PC-9 (cell line): ENCODE measurements around the gene MOB3B. TPM values are rescaled to one million over a fixed set of nuclear protein-coding genes. Genes with fewer than 3 reads are reported as not detected.

Experiments
- BruUV-seq: library from RNA; stranded (reverse); fragments of 400-500 nt; replicated peaks from 2 replicates; lab custom pipeline; 2021; lab: Mats Ljungman, UMichigan
- CTCF ChIA-PET: fragments of 300-600 bp; sonication (Branson Sonifier 250); formaldehyde crosslinking; loops from one replicate; lab custom pipeline; 2022; ENCODE audit warnings: antibody characterized with exemption; lab: Charles Lee
- POLR2A ChIA-PET: fragments of 300-600 bp; sonication (Branson Sonifier 250); formaldehyde crosslinking; loops from one replicate; lab custom pipeline; 2022; ENCODE audit warnings: antibody characterized with exemption; ENCODE audit not compliant: unreplicated experiment; lab: Charles Lee
- DNase-seq, 2 experiments: peaks; one replicate each; pipeline versions ENCODE4 v3.0.0 to v3.0.0-alpha.2; 2015 to 2022; ENCODE audit warnings: mixed read lengths in 1 of 2
- H2AFZ ChIP-seq: fragments of 200-600 bp; sonication (generic); 2 replicates; pipeline ENCODE4 v1.8.1; 2017; ENCODE audit warnings: antibody characterized with exemption
- H3F3A ChIP-seq: fragments of 200-600 bp; sonication (generic); 2 replicates; pipeline ENCODE4 v1.8.1; 2017; ENCODE audit warnings: antibody characterized with exemption, mild to moderate bottlenecking, low read depth; ENCODE audit not compliant: insufficient read depth
- H3K27ac ChIP-seq: fragments of 200-600 bp; sonication (generic); 2 replicates; pipeline ENCODE4 v1.6.1; 2016; ENCODE audit warnings: mixed run types
- H3K27me3 ChIP-seq: fragments of 200-600 bp; sonication (generic); 2 replicates; pipeline ENCODE4 v1.6.1; 2016; ENCODE audit warnings: low read depth, mixed run types; ENCODE audit not compliant: insufficient read depth
- H3K36me3 ChIP-seq: fragments of 200-600 bp; sonication (generic); 2 replicates; pipeline ENCODE4 v1.6.1; 2016; ENCODE audit warnings: low read depth, mixed run types
- H3K4me1 ChIP-seq: fragments of 200-600 bp; sonication (generic); replicated peaks from 2 replicates; pipeline ENCODE4 v1.6.1; 2016; ENCODE audit warnings: mixed run types; ENCODE audit not compliant: insufficient read depth
- H3K4me2 ChIP-seq: fragments of 200-600 bp; sonication (generic); 2 replicates; pipeline ENCODE4 v1.6.1; 2017; ENCODE audit warnings: mixed run types
- H3K4me3 ChIP-seq: fragments of 200-600 bp; sonication (generic); 2 replicates; pipeline ENCODE4 v1.6.1; 2016; ENCODE audit warnings: mixed run types
- H3K79me2 ChIP-seq: fragments of 200-600 bp; sonication (generic); 2 replicates; pipeline ENCODE4 v1.6.1; 2017; ENCODE audit warnings: low read depth, mixed run types
- H3K9me2 ChIP-seq: fragments of 200-600 bp; sonication (generic); 2 replicates; pipeline ENCODE4 v1.8.1; 2017; ENCODE audit warnings: mild to moderate bottlenecking; ENCODE audit not compliant: insufficient read depth
- H3K9me3 ChIP-seq: fragments of 200-600 bp; sonication (generic); 2 replicates; pipeline ENCODE4 v1.8.1; 2016; ENCODE audit warnings: low read depth; ENCODE audit not compliant: insufficient read depth
- H4K20me1 ChIP-seq: fragments of 200-600 bp; sonication (generic); 2 replicates; pipeline ENCODE4 v1.8.1; 2017; ENCODE audit not compliant: insufficient read depth
- EZH2 ChIP-seq: fragments of 200-600 bp; sonication (generic); IDR thresholded peaks from 2 replicates; pipeline ENCODE4 v1.8.0; 2017; ENCODE audit warnings: antibody characterized with exemption, low read depth
- intact Hi-C: fragments of 100-400 bp; cut with micrococcal nuclease; formaldehyde crosslinking; loops from one replicate; pipeline ENCODE4 v1.10.0; 2022; ENCODE audit not compliant: unreplicated experiment
- total RNA-seq: library from RNA; stranded (reverse); gene quantifications from 2 replicates; pipeline ENCODE4 v1.2.3, GENCODE V29; 2021
- TF ChIP-seq, protein P1 (sequence below): fragments of 200-600 bp; sonication (generic); conservative IDR thresholded peaks from 2 replicates; pipeline ENCODE4 v1.6.1; 2017; ENCODE audit warnings: mixed run types, antibody characterized with exemption, mild to moderate bottlenecking, moderate library complexity

MOB3B gene
- total RNA-seq, 1 experiment from 2014 or later, result 4.4 TPM

DNA sequence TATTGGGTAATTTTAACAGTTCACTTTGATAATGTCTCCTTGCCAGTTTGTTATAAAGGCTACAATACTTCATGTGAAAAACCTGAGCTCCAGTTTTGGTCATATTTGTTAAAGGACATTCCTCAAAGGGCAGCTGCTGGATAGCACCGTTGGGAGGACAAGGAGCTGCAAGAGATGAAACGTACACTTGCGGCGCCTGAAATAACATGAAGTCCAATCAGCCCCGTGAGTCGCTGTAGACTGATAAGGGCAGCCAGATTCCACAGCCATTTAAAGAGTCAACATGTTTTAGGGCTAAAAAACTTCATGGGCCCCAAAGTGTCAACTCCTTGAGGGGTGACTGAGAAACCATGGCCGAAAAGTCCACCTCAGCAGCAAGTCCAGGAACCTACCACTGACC, 91.1 kb downstream of the MOB3B start:
- H3K9me3 ChIP-seq, result no peaks in the 10 kb centered on the region
- H3F3A ChIP-seq, result no peaks in the 10 kb centered on the region
- no peak overlapping the region for H3K27ac ChIP-seq
- no peaks in the 10 kb centered on the region for H4K20me1 ChIP-seq
- no peaks in the 10 kb centered on the region for H3K9me2 ChIP-seq
- H3K27me3 ChIP-seq, result no peaks in the 10 kb centered on the region
- no peaks in the 10 kb centered on the region for H3K4me1 ChIP-seq
- no peaks in the 10 kb centered on the region for H3K36me3 ChIP-seq
- intact Hi-C loops, result no loop called here
- no peak overlapping the region for H2AFZ ChIP-seq
- H3K79me2 ChIP-seq, result no peaks in the 10 kb centered on the region
- no peak overlapping the region for H3K4me3 ChIP-seq
- H3K4me2 ChIP-seq, result no peak overlapping the region
- no peak for DNase-seq
- no TSS peak for BruUV-seq
- POLR2A ChIA-PET, result no interaction called here
- CTCF ChIA-PET, result interaction anchor here (0.5 kb wide), 1 partner anchor 260 kb away, joined by 3 read pairs; no protein-coding TSS in a partner anchor
- no peak for TF ChIP-seq EZH2
- TF ChIP-seq, protein P1, sequence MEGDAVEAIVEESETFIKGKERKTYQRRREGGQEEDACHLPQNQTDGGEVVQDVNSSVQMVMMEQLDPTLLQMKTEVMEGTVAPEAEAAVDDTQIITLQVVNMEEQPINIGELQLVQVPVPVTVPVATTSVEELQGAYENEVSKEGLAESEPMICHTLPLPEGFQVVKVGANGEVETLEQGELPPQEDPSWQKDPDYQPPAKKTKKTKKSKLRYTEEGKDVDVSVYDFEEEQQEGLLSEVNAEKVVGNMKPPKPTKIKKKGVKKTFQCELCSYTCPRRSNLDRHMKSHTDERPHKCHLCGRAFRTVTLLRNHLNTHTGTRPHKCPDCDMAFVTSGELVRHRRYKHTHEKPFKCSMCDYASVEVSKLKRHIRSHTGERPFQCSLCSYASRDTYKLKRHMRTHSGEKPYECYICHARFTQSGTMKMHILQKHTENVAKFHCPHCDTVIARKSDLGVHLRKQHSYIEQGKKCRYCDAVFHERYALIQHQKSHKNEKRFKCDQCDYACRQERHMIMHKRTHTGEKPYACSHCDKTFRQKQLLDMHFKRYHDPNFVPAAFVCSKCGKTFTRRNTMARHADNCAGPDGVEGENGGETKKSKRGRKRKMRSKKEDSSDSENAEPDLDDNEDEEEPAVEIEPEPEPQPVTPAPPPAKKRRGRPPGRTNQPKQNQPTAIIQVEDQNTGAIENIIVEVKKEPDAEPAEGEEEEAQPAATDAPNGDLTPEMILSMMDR, result no peak

DNA sequence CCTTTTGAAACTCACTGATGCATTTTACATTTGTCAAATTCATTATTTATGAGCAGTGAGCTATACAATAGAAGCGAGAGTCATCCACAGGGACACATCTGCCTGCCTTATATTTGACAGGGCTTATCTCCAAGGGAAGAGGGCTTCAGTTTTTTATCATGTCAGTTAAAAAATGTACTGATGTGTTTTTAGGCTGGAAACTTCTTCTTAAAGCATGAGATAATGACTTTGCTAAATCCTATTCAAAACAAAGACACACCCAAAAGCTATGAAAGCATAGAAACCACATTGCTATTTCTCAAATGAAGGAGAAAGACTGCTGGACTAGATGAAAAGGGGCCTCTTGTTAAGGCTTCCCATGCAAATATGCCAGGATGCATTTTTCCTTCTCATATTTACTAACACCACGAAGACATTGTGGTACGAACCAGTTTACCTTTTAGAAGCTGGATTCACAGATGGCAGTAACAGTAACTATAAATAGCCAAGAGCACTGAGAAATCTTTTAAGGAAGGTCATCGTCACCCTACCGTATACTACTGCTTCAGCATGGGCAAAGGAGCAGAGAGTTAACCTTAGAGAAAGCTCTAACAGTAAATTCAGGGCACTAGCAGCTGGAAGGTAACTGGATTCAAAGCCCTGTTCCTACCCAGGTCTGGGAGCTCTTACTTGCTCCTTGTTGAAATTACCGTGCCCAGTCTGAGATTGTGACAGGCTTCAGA, 91.8 kb downstream of the MOB3B start:
- TF ChIP-seq, protein P1, result no peak
- no peak for TF ChIP-seq EZH2
- H3K4me2 ChIP-seq, result no peak overlapping the region
- H3K79me2 ChIP-seq, result no peaks in the 10 kb centered on the region
- CTCF ChIA-PET, result no interaction called here
- intact Hi-C loops, result no loop called here
- no peaks in the 10 kb centered on the region for H3K27me3 ChIP-seq
- H3K9me3 ChIP-seq, result no peaks in the 10 kb centered on the region
- no peaks in the 10 kb centered on the region for H3K4me1 ChIP-seq
- POLR2A ChIA-PET, result no interaction called here
- no peaks in the 10 kb centered on the region for H3K36me3 ChIP-seq
- DNase-seq, result no peak
- H3K9me2 ChIP-seq, result no peaks in the 10 kb centered on the region
- no peak overlapping the region for H3K4me3 ChIP-seq
- H4K20me1 ChIP-seq, result no peaks in the 10 kb centered on the region
- BruUV-seq, result no TSS peak
- no peak overlapping the region for H3K27ac ChIP-seq
- H3F3A ChIP-seq, result no peaks in the 10 kb centered on the region
- no peak overlapping the region for H2AFZ ChIP-seq

DNA sequence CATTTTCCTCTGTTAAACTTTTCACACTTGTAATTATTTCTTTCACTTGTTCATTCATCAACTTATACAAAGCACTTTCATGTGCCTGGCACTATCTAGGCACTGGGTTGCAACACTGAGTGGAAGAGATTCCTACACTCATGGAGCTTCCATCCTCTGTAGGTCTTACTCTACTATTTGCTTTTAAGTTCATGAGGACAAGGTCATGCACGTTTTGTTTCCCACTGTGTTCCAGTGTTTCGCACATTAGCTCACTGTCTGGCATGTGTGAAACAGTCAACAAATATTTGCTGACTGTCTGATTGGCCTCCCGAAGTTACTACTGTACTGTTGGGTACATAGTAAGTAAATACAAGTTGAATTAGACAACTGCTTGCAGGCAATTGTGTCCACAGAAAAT, 93.4 kb downstream of the MOB3B start:
- peaks cover 8% of the 10 kb centered on the region for H3K4me1 ChIP-seq
- intact Hi-C loops, result no loop called here
- ChIA-PET CTCF (interaction anchor here (0.6 kb wide), 1 partner anchor 108 kb away, joined by 13 read pairs; no protein-coding TSS in a partner anchor), POLR2A (no interaction called here)
- no peaks in the 10 kb centered on the region for H4K20me1 ChIP-seq
- no peaks in the 10 kb centered on the region for H3K9me2 ChIP-seq
- no TSS peak for BruUV-seq
- no peaks in the 10 kb centered on the region for H3K9me3 ChIP-seq
- 0 out of 2 replicates have a peak, but pooled peaks cover 2% of the 10 kb centered on the region for H3F3A ChIP-seq
- no peak for DNase-seq
- no peak overlapping the region for H3K27ac ChIP-seq
- no peaks in the 10 kb centered on the region for H3K36me3 ChIP-seq
- no peaks in the 10 kb centered on the region for H3K27me3 ChIP-seq
- H2AFZ ChIP-seq, result no peak overlapping the region
- H3K4me3 ChIP-seq, result no peak overlapping the region
- H3K4me2 ChIP-seq, result no peak overlapping the region
- H3K79me2 ChIP-seq, result no peaks in the 10 kb centered on the region
- TF ChIP-seq, protein P1, result no peak
